SK-N-MC (cell line): Measurements from ENCODE around the gene ZNF324.
"Not testable (repeated sequence)": the region's sequence is repeated elsewhere in the genome, so short reads cannot be mapped to it uniquely, and the experiment has no call there.

ENCODE experiments used
- EZH2 ChIP-seq: fragments of 200-600 bp; sonication (generic); IDR thresholded peaks from one replicate; pipeline ENCODE4 v1.6.1; 2017; ENCODE audit warnings: antibody characterized with exemption
- FOXP2 ChIP-seq: optimal IDR thresholded peaks from 2 replicates; pipeline ENCODE3; 2011; ENCODE audit warnings: mild to moderate bottlenecking, moderate library complexity; ENCODE audit not compliant: insufficient read depth; ENCODE audit errors: extremely low read length, control extremely low read depth
- POLR2AphosphoS5 ChIP-seq: IDR thresholded peaks from 2 replicates; pipeline ENCODE4 v1.6.1; 2012; ENCODE audit warnings: mild to moderate bottlenecking, low read depth, low read length, borderline replicate concordance

DNA sequence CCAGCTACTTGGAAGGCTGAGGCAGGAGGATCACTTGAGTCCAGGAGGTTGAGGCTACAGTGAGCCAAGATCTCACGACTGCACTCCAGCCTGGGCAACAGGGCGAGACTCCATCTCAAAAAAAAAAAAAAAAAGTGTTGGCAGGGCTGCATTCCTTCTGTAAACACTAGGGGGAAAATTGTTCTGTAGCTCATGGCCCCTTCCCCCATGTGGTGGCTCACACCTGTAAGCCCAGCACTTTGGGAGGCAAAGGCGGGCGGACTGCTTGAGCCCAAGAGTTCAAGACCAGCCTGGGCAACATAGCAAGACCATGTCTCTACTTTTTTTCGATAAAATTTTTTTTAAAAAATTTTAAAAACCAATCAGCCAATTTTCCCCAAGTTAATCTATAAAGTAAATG is 17.5 kb downstream of the ZNF324 start:
- not testable (repeated sequence) for TF ChIP-seq POLR2AphosphoS5, EZH2, FOXP2
